A204.1 (cell line): ENCODE data around the gene CDKN2D.
A peak's percentile ranks its signal among the peaks of the same experiment; 100 is the strongest.
"Not testable (repeated sequence)": the region's sequence is repeated elsewhere in the genome, so short reads cannot be mapped to it uniquely, and the experiment has no call there.

Experiments
- FAIRE-seq: peaks from 2 replicates; lab custom pipeline; 2012; peaks lifted over from hg19 to GRCh38; lab: Jason Lieb, UNC

Gene CDKN2D

DNA sequence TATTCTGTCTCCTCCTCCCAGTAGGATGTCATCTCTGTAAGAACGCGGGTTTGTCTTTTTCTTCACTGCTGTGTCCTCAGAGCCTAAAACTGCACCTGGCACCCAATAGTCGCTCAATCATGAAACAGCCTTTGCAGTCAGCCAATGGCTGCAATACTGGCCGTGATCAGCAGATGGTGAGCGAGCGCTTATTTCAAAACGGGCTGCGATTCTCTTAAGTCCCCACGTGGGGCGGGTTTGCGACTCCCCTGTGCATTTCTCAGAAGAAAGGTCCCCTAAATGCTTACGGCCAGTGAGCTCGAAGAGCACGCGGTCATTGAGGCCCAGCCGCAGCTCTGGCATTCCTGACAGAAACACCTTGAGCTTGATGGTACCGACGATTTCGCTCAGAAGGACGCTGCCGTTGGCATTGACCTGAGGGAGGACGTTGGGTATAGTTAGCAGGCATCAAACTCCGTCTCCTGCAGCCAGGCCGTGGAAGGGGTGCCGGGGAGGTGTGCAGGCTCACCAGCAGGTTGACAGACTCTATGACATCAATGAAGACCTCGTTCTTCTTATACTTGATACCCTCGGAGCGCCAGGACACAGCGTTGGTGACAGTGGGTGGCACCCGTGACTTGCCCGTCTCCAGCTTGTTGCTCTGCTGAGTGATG, 12.3 kb upstream of the CDKN2D start:
- peak; percentile 83 for FAIRE-seq

DNA sequence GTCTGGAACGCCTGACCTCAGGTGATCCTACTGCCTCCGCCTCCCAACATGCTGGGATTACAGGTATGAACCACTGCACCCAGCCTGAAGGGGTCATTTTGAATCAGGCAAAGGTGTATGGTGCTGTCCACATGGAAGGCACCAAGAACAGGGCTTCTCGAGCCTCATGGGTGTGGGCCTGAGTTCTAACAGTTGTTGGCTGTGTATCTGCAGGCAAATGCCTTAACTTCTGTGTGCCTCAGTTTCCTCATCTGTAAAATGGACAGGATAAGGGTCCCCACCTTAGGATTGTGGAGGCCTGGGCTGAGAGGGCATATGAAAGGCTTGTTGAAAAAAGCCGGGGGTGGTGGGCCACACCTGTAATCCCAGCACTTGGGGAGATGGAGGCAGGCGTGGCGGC, 9.2 kb upstream of the CDKN2D start:
- FAIRE-seq, result no peak

DNA sequence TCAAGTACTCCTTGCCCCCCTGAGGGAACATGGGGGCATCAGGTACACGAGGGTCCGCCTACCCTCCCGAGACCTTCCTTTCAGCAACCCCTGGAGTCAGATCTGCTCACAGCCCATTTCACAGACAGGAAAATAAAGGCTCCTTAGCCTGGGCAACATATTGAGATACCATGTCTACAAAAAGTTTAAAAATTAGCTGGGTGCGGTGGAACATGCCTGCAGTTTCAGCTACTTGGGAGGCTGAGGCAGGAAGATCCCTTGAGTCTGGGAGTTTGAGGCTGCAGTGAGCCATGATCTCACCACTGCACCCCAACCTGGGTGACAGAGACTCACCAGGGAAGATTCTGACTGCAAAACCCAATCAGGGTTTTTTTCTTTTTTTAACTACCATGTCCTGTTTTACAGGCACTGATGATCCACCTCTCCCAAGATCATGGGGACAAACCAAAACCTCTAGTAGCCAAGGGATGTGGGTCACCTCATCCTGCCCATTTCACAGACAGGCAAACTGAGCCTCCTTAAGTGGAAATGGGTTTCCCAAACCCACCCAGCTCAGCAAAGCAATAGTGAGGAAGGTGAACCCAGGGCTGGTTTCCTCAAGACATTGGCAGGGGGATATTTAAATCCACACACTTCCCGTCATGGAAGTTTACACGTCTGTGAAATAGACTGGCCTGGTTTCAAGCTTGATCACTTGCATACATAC, 6.4 kb upstream of the CDKN2D start:
- FAIRE-seq, result no peak

DNA sequence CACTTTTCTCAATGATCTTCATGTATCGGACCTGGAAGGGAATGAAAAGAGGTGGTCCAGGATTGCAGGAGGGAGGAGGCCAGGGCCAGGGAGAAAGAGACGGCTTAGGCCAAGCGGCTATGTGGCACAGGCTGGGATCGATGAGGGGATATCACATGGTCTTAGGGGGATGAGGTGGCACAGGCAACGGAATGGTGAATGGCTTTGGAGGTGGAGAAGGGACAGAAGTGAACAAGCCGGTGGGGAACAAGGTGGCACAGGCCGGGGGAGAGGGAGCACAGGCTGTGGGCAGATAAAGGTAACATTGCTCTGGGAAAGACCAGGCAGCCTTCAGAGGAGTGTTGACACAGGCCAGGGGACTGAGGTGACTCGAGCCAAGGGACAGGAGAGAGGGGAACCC, 5.7 kb upstream of the CDKN2D start:
- no peak for FAIRE-seq

DNA sequence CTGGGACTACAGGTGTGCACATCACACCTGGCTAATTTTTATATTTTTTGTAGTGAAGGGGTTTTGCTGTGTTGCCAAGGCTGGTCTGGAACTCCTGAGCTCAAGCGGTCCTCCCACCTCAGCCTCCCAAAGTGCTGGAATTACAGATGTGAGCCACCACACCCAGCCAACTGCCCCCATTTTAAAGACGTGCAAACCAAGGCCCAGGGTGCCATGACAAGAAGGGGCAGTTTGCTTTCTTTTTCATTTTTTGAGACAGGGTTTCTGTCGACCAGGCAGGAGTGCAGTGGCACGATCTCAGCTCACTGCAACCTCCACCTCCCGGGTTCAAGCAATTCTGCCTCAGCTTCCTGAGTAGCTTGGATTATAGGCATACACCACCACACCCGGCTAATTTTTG, 5.0 kb upstream of the CDKN2D start:
- not testable (repeated sequence) for FAIRE-seq

DNA sequence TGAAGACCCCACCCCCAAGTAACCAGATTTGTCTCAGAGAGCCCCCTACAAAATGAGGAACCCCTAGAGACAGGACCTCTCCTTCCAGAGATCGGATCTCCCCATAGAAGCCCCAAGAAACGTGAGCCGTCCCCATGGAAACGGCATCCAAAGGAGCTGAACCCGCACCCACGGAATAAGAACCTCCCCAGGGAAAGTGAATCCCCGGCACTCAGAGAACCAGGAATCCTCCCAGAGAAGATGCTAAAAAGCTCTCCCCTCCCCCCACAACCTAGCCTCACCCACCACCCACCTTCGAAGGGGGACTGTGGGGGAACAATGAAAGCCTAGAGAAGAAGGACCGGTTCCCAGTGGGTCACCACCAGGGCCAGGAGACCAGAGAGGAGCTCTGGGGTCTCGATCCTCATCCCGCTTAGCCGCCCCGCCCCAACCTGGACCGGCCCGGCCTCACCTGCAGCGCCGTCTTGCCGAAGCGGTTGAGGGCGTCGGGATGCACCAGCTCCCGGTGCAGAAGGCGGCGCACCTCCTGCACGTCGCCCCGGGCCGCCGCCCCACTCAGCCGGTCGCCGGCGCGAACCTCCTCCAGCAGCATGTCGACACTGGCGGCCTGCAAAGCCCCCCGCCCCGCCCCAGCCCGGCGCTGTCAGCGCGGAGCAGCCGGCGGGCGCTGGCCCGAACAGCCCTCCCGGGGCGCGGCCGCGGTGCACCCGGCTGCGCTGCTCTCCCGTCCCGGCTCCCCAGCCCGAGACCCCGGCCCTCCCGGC, 535 bp downstream of the CDKN2D start:
- no peak for FAIRE-seq

DNA sequence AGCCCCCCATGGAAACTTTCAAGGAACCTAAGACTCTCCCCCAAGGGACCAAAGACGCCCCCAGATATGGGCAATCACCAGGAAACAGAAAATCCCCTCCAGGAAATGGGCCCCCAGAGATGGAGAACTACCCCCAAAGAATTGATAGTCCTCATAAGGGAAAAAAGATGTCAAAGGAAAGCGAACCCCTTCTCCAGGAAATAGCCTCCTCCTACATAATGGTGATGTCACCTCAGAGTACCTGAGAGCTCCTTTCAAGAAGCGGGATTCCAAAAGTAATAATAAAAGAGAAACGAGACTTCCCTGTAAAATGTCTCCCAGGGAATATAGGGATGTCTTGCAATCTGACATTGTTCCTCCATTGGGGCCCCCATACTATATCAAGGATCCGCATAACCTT, 1.1 kb downstream of the CDKN2D start:
- FAIRE-seq, result no peak

DNA sequence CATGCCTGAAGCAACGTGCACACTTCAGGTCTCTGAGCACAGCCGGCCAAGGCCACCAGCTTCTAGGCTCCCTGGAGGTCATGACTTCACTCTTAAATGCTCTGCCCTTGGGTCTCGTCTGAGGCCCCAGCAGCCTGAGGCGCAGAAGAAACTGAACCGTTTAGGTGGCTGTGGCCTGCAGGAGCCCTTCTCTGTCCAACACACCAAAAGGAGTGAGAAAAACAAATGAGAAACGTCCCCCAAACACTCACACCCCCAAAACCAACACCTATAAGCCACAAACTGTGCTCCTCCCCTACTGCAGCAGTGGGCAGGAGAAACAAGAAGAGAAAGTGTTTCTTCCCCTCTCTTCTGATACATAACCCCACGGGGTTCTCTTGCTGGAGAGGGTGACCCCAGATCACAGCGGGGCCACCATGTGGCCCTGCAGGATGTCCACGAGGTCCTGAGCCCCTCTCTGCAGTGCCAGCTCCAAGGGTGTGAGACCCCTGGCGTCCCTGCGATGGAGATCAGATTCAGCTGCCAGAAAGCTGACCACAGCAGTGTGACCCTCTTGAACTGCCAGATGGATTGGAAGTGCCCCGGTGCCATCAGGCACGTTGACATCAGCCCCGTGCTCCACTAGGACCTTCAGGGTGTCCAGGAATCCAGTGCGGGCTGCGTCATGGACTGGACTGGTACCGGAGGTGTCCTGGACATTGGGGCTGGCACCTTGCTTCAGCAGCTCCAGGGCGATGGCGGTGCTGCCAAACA, 1.9 kb downstream of the CDKN2D start:
- no peak for FAIRE-seq

DNA sequence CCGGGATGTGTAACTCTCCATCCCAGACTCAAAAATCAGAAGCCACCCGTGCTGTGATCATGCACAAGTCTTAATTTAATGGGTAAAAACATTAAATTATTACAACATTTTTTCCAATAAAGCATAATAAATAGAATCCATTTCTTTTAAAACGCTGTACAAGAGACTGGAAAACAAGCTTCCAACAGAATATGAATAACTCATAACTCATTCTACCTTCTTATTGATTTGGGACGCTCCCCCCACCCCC, 2.4 kb downstream of the CDKN2D start:
- FAIRE-seq, result no peak

DNA sequence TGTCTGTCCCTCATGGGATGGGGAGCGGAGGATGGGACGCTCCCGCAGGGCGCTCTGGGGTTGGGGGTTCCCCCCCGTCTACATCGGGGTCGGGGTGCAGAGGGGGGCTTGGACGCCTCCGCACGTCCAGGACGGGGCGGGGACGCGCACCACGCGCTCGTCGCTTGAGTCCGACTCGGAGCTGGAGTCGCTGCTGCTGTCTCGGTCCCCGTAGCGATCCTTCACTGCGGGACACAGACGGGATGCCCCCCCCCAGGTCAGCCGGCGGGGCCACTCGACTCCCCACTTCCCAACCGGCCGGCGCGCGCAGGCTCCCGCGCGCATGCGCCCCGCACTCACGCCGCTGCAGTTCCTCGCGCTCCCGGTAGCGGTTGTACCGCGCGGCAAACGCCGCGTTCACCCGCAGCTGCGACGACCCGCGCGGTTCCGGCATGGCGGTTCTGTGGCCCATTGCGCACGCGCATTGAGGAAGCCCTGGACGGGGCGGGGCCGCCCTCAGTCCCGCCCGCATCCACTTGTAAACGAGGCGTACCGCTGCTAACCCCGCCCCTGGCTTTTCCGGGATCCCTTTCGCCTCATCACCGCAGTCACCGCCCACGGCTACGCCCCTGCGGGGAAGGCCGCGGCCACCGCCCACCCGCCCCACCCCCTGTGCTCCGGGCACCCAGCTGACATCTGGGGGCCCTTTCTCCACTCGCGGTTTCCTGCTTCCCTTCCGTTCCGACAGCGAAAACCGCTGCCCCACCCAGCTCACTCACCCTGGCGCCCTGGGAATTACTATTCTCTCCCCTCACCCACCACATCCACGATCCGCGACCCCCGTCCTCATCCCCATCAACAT, 3.0 kb downstream of the CDKN2D start, which contains the start of gene KRI1:
KRI1 (minus strand) TSS at position 444 of the 841 bp plus-strand sequence; CDS start at position 433, 11 bp downstream.
- FAIRE-seq, result no peak

DNA sequence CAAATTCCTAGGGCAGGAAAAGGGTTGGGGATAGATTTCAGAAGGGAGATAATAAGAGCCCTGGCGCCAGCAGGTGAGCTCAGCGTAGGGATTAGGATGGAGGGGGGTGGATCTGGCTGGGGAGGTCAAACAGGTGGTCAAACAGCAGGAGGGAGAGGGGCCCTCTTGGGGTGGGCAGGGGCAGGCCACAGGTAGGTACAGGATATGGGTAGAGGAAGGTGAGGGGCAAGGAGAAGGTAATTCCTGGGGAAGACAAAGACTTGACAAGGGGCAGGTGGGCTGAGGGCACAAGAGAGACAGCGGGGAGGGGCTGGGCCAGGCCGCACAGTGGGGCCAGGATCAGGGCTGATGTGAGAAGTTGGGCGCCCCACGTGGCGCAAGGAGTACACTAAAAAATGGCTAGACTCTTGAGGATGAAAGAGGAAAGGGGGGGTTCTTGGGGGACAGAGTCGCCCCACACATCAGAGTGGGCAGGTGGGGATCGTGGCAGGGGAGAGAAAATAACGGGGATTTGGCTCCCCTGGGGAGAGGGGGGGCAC, 3.7 kb downstream of the CDKN2D start:
- FAIRE-seq, result no peak

DNA sequence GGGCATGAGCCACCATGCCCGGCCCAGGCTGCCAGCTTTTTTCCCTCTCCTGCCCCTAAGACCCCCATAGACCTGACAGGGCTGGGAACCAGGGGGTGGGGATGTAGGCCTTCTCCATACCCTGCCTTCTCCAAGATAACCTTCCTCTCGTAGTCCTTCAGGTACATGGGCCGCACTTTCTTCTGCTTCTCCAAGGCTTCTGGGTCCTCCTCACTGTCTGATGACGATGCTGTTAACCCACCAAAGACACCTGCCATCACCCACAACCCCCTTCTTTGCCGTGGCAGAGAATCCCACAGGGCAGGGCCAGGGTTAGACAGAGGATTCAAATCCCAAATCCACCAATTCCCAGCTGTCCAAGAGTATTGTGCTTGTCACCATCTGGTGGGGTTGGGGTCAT, 6.2 kb downstream of the CDKN2D start:
- no peak for FAIRE-seq

DNA sequence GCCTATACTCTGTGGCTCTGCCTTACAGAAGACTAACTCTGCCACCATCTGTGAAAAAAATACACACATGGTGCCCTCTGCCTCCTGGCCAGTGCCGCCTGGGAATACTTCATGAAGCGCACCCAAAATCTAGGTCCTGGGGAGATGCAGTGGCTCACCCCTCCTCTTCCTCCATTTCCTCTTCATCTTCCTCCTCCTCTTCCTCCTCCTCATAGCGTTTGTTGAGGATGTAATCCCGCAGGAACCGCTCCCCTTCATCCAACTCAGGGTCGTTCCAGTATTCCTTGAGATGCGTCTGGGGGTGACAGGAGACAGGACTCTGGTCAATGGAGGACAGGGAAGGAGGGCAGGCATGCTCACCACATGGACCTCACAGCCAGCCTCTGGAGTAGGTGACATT, 8.6 kb downstream of the CDKN2D start:
- FAIRE-seq, result no peak

DNA sequence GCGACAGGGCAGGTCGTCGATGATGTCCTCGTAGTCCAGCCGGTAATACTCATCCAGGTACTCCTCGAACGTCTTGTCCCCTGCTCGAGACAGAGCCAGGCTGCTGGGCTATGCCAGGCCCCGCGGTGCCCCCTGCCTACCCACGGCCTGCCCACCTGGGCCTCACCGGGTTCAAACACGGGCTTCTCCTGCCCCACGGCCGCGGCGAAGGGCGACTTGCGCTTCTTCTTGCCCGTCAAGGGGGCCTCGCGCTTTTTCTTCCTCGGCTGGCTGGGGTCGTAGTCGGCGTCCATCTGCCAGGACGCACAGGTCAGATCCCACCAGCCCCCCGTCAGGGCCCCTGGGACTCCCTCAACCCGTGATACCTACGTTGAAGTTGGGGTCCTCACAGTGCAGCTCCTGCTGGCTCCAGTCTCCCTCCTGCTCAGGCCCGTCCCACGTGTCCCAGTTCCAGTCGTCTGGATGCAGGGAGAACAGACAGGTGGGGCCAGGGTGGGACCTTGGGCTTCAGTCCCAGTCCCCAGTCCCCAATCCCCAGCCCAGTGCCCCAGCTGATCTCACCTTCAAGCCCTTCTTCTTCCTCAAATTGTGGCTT, 11.1 kb downstream of the CDKN2D start:
- FAIRE-seq, result no peak

DNA sequence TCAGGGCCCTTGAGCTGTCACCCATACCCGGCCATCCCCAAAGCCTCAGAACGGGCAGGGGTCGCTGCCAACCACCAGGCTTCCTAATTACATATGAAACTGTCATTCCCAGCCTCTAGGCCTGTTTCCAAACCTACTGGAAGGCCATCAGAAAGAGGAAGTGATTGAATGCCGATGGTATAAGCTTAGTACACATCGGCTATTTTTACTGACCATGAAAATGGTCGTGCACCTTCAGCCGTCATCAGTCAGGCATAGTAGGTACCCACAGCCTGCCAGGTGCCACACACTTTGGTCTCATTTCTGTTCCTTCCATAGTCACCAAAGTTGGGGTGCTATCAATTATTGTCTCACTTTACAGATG, 13.2 kb downstream of the CDKN2D start:
- FAIRE-seq, result no peak

DNA sequence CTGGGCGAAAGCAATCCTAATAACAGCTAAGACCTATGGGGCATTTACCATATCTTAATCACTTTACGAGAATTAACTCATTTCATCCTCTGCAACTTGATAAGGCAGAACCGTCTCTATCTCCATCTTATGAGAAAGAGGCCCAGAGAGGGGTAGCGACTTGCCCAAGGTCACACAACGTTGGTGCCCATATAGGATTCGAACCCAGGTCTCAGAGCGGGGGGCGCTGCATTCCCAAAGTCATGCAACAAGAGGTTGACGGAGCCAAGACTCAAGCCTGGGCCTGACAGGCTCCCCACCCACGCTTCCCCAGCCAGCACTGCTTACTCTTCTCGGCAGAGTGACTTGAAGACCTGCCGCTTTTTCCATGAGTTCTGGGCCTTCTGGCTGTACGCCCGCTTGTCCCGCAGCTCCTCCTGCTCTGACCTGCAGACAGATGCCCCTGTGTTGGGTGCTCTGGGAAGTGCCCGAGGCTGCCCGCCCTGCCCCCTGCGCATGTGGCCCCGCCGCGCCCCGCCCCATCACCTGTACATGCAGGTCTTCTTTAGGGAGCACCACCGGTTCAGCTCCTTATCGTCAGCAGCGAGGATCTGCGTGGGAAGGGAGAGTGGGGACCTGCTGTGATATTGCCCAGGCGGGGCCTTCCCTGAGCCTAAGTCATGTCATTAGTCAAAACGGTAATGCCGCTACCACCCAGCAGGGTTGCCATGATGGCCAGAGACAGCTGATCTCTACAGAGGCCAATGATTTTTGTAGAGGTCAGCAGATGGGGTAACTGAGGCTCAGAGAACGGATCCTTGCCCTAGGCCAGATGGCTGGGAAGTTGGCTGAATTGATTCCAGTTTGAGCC, 13.8 kb downstream of the CDKN2D start:
- FAIRE-seq, result no peak

DNA sequence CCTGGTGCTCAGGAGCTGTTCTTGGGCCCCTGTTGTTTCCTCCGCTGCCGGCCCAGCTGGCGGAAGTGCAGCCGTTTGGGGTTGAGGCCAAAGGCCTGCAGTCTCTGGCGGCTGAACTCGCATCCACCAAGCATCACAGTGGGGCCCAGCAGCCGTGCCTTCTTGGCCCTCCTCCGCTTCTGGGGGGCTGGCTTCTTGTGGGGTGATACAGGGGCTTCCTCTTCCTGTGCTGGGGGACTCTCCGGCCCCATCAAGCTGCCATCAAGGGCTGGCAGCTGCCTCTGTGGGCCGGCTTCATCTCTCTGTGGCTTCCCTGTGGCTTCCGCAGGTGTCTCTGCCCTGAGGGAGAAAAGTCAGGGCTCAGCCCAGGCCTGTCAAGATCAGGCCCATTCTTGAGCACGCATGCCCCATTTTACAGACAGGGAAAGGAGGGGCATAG, 14.8 kb downstream of the CDKN2D start:
- no peak for FAIRE-seq

DNA sequence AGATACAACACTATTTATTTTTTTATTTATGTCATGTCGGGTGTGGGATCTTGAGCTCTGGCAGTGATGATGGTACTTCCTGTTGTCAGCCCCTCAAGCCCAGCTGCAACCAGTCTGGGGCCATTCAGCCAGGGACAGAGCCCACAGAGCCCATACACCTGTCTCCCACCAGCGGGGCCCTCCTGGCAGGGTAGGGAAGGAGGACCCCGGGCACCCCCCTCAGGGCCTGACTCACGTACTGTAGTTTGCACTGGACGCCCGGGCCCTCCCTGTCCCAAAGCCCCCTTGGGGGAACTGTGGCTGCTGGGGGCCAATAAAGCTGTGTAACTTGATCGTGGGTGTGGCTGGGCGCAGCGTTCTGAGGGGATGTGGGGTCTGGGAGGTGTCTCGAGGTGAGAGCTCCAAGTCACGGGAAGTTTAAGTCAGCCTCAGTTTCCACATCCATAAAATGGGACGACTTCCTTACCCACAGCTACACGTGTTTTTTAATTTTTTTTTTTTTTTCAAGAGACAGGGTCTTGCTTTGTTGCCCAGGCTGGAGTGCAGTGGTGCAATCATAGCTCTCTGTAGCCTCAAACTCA, 15.6 kb downstream of the CDKN2D start:
- no peak for FAIRE-seq

DNA sequence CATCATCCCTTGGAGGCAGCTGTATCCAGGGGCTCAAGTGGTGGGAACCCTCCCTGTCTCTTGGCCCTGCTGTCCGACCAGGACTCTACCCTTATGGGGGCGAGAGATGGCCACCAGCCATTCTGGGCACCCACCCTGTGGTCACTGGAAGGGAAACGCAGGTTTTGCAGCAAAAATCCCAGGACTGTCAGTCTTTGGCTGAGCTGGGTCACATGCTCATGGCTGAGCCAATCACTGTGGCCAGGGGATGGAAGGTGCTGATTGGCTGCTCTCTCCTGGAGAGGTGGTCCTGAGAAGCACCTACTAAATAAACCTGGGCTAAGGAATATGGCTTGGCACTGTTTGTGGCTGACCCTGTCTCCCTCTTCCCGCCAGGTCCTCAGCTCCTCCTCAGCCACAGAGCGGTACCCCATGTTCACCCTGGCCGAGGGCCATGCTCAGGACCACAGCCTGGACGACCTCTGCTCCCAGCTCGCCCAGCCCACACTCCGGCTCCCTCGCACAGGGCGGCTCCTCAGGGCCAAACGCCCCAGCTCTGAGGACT, 16.2 kb downstream of the CDKN2D start:
- FAIRE-seq, result no peak
